Gastroesophageal sphincter (tissue), 3 donors: ENCODE data around the gene KCNIP4.

ENCODE experiments used
- EP300 ChIP-seq: sonication (generic); formaldehyde crosslinking; IDR thresholded peaks from one replicate; pipeline ENCODE4 v1.6.1; 2017; ENCODE audit warnings: antibody characterized with exemption, mild to moderate bottlenecking
- TF ChIP-seq, protein P1 (sequence below), 4 experiments: fragments of 200-600 bp in 2 of 4; fragments of 450-650 bp in 2 of 4; sonication (generic) in 1 of 4; IDR thresholded peaks; one replicate each; pipeline ENCODE4 v1.5.1; 2017 to 2019; ENCODE audit warnings: antibody characterized with exemption in 4 of 4, mild to moderate bottlenecking in 2 of 4, moderate library complexity in 2 of 4

- TF ChIP-seq, protein P1, sequence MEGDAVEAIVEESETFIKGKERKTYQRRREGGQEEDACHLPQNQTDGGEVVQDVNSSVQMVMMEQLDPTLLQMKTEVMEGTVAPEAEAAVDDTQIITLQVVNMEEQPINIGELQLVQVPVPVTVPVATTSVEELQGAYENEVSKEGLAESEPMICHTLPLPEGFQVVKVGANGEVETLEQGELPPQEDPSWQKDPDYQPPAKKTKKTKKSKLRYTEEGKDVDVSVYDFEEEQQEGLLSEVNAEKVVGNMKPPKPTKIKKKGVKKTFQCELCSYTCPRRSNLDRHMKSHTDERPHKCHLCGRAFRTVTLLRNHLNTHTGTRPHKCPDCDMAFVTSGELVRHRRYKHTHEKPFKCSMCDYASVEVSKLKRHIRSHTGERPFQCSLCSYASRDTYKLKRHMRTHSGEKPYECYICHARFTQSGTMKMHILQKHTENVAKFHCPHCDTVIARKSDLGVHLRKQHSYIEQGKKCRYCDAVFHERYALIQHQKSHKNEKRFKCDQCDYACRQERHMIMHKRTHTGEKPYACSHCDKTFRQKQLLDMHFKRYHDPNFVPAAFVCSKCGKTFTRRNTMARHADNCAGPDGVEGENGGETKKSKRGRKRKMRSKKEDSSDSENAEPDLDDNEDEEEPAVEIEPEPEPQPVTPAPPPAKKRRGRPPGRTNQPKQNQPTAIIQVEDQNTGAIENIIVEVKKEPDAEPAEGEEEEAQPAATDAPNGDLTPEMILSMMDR (IDR thresholded peaks at IDR 0.05) = no peak
- no peak for TF ChIP-seq EP300
Measured at GRCh38 chr4:21815651-21816377, 132.8 kb downstream of the KCNIP4 start.
